ENCODE measurements around the gene APOL2.
"Not testable (repeated sequence)": the region's sequence is repeated elsewhere in the genome, so short reads cannot be mapped to it uniquely, and the experiment has no call there.

DNA sequence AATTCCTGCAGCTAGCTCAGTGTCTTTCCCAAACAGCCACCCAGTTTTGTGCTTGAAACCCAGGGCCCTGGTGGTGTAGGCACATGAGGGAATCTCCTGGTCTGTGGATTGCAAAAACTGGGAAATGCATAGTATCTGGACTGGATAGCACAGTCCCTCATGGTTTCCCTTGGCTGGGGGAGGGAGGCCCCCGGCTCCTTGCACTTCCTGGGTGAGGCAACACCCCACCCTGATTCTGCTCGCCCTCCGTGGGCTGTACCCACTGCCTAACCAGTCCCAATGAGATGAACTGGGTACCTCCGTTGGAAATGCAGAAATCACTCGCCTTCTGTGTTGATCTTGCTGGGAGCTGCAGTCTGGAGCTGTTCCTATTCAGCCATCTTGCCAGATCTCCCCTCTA is 32.6 kb upstream of the APOL2 start:
- not testable (repeated sequence) for TF ChIP-seq CTCF (IDR thresholded peaks at IDR 0.05; ENCODE audit: insufficient read depth, low read depth, low read length); EZH2 (IDR thresholded peaks at IDR 0.05; ENCODE audit: insufficient read depth, low read length)

Data from astrocyte (in vitro differentiated cells and primary cell).